Smooth muscle cell of the brain vasculature (primary cell): ENCODE data around the gene LAMTOR4.
"Not testable (repeated sequence)": the region's sequence is repeated elsewhere in the genome, so short reads cannot be mapped to it uniquely, and the experiment has no call there.

Source experiments
- DNase-seq: peaks from one replicate; pipeline ENCODE4 v3.0.0-alpha.2; 2012; ENCODE audit warnings: low read depth, low spot score

LAMTOR4 gene

GRCh38 chr7:100122568-100122967 lies 26.1 kb upstream of the LAMTOR4 start:
- DNase-seq: no peak

GRCh38 chr7:100124301-100125230 lies 24.2 kb upstream of the LAMTOR4 start:
- DNase-seq: no peak

- no peak for DNase-seq
Measured at GRCh38 chr7:100126239-100126930, 22.3 kb upstream of the LAMTOR4 start.

GRCh38 chr7:100126931-100127865 lies 21.5 kb upstream of the LAMTOR4 start, which contains the start of gene MBLAC1:
TSS of gene MBLAC1 (plus strand) at chr7:100126967. CDS start at chr7:100127396, 429 bp downstream.
- DNase-seq: peak; percentile 79

GRCh38 chr7:100127866-100128636 lies 20.7 kb upstream of the LAMTOR4 start:
- no peak for DNase-seq

- DNase-seq: no peak
Measured at GRCh38 chr7:100128637-100128963, 20.1 kb upstream of the LAMTOR4 start.

- not testable (repeated sequence) for DNase-seq
Measured at GRCh38 chr7:100130220-100130607, 18.5 kb upstream of the LAMTOR4 start.

GRCh38 chr7:100130608-100131453 lies 17.9 kb upstream of the LAMTOR4 start:
- DNase-seq: no peak

- no peak for DNase-seq
Measured at GRCh38 chr7:100132126-100132525, 16.6 kb upstream of the LAMTOR4 start.

- no peak for DNase-seq
Measured at GRCh38 chr7:100132697-100133151, 16.0 kb upstream of the LAMTOR4 start.

GRCh38 chr7:100137851-100138760 lies 10.6 kb upstream of the LAMTOR4 start:
- DNase-seq: no peak

GRCh38 chr7:100141555-100141949 lies 7.2 kb upstream of the LAMTOR4 start:
- no peak for DNase-seq

- no peak for DNase-seq
Measured at GRCh38 chr7:100142461-100142860, 6.3 kb upstream of the LAMTOR4 start.

GRCh38 chr7:100146350-100146749 lies 2.4 kb upstream of the LAMTOR4 start:
- DNase-seq: not testable (repeated sequence)

- DNase-seq: no peak
Measured at GRCh38 chr7:100147278-100147677, 1.4 kb upstream of the LAMTOR4 start.

- no peak for DNase-seq
Measured at GRCh38 chr7:100148225-100148558, 526 bp upstream of the LAMTOR4 start.

GRCh38 chr7:100152404-100152803 lies 3.7 kb downstream of the LAMTOR4 start:
- no peak for DNase-seq

GRCh38 chr7:100152937-100153666 lies 4.4 kb downstream of the LAMTOR4 start:
- DNase-seq: no peak
